ENCODE data around the gene SASH1. TPM values are rescaled to one million over a fixed set of nuclear protein-coding genes. Genes with fewer than 3 reads are reported as not detected.
"Not testable (repeated sequence)": the region's sequence is repeated elsewhere in the genome, so short reads cannot be mapped to it uniquely, and the experiment has no call there.

Gene SASH1
- polyA plus RNA-seq, 6 donors from 2014 or later, result not detected

- Mint-ChIP-seq H3K4me3 (no peak overlapping the region), H3K9me3 (peaks cover 0 to 7% (median 3%) of the 10 kb centered on the region in 7 donors), H3K36me3 (no peaks in the 10 kb centered on the region), H3K27me3 (peaks cover 12 to 23% (median 18%) of the 10 kb centered on the region in 3 donors), H3K4me1 (peaks cover 0 to 2% (median 0%) of the 10 kb centered on the region in 3 donors), H3K27ac (no peak overlapping the region)
- no peak for ATAC-seq (ENCODE audit: low read depth in 2 of 2)
- DNase-seq, result no peak
Measured at GRCh38 chr6:148383658-148384368, 41.2 kb downstream of the SASH1 start.

GRCh38 chr6:148385379-148385778 is 42.7 kb downstream of the SASH1 start:
- DNase-seq (no peak), ATAC-seq (ENCODE audit: low read depth in 2 of 2) (no peak)
- Mint-ChIP-seq H3K36me3 (no peaks in the 10 kb centered on the region), H3K27ac (no peak overlapping the region), H3K27me3 (peaks cover 12 to 25% (median 18%) of the 10 kb centered on the region in 3 donors), H3K4me3 (no peak overlapping the region), H3K9me3 (peaks cover 0 to 2% (median 0%) of the 10 kb centered on the region in 7 donors), H3K4me1 (peaks cover 0 to 2% (median 0%) of the 10 kb centered on the region in 3 donors)

- Mint-ChIP-seq H3K4me3 (no peak overlapping the region), H3K27ac (no peak overlapping the region), H3K4me1 (peaks cover 0 to 2% (median 0%) of the 10 kb centered on the region in 3 donors), H3K27me3 (peaks cover 9 to 25% (median 9%) of the 10 kb centered on the region in 3 donors), H3K36me3 (no peaks in the 10 kb centered on the region), H3K9me3 (peaks cover 0 to 3% (median 0%) of the 10 kb centered on the region in 7 donors)
- no peak for DNase-seq
- no peak for ATAC-seq (ENCODE audit: low read depth in 2 of 2)
Measured at GRCh38 chr6:148388521-148388920, 45.9 kb downstream of the SASH1 start.

- ATAC-seq (ENCODE audit: low read depth in 2 of 2) (no peak), DNase-seq (no peak)
- Mint-ChIP-seq H3K36me3 (no peaks in the 10 kb centered on the region), H3K4me3 (no peak overlapping the region), H3K4me1 (peaks cover 0 to 2% (median 0%) of the 10 kb centered on the region in 3 donors), H3K27ac (no peak overlapping the region), H3K9me3 (peaks cover 0 to 3% (median 0%) of the 10 kb centered on the region in 7 donors), H3K27me3 (peaks cover 5 to 25% (median 9%) of the 10 kb centered on the region in 3 donors)
Measured at GRCh38 chr6:148389086-148389485, 46.4 kb downstream of the SASH1 start.

GRCh38 chr6:148389917-148390316 is 47.3 kb downstream of the SASH1 start:
- DNase-seq, result no peak
- peaks cover 5 to 33% (median 13%) of the 10 kb centered on the region in 3 donors for H3K27me3 Mint-ChIP-seq
- H3K27ac Mint-ChIP-seq, result no peak overlapping the region

GRCh38 chr6:148392127-148392526 is 49.5 kb downstream of the SASH1 start:
- not testable (repeated sequence) for H3K36me3 Mint-ChIP-seq; H3K4me3 Mint-ChIP-seq; DNase-seq; H3K4me1 Mint-ChIP-seq; ATAC-seq (ENCODE audit: low read depth in 2 of 2); H3K27ac Mint-ChIP-seq; H3K9me3 Mint-ChIP-seq
- peaks cover 5 to 31% (median 16%) of the 10 kb centered on the region in 3 donors for H3K27me3 Mint-ChIP-seq

More at GRCh38 chr6:148389917-148390316, 47.3 kb downstream of the SASH1 start:
- Mint-ChIP-seq H3K36me3 (no peaks in the 10 kb centered on the region), H3K9me3 (peaks cover 0 to 3% (median 0%) of the 10 kb centered on the region in 7 donors), H3K4me1 (peaks cover 0 to 2% (median 0%) of the 10 kb centered on the region in 3 donors), H3K4me3 (peak overlapping the region in 1 of 8 donors; percentile 60)
- ATAC-seq (ENCODE audit: low read depth in 2 of 2), result no peak

GRCh38 chr6:148392671-148393070 is 50.0 kb downstream of the SASH1 start:
- DNase-seq (no peak), ATAC-seq (ENCODE audit: low read depth in 2 of 2) (no peak)
- no peak overlapping the region for H3K4me3 Mint-ChIP-seq
- H3K27me3 Mint-ChIP-seq, result peaks cover 5 to 28% (median 17%) of the 10 kb centered on the region in 3 donors
- H3K4me1 Mint-ChIP-seq, result no peaks in the 10 kb centered on the region
- peaks cover 0 to 3% (median 0%) of the 10 kb centered on the region in 7 donors for H3K9me3 Mint-ChIP-seq
- H3K36me3 Mint-ChIP-seq, result no peaks in the 10 kb centered on the region
- no peak overlapping the region for H3K27ac Mint-ChIP-seq

GRCh38 chr6:148395583-148396101 is 53.0 kb downstream of the SASH1 start:
- no peak overlapping the region for H3K27ac Mint-ChIP-seq
- DNase-seq (no peak), ATAC-seq (ENCODE audit: low read depth in 2 of 2) (no peak)
- H3K4me1 Mint-ChIP-seq, result no peaks in the 10 kb centered on the region
- peaks cover 5 to 17% (median 11%) of the 10 kb centered on the region in 3 donors for H3K27me3 Mint-ChIP-seq
- no peaks in the 10 kb centered on the region for H3K36me3 Mint-ChIP-seq
- no peak overlapping the region for H3K4me3 Mint-ChIP-seq
- H3K9me3 Mint-ChIP-seq, result peaks cover 0 to 3% (median 0%) of the 10 kb centered on the region in 7 donors

GRCh38 chr6:148396411-148396810 is 53.8 kb downstream of the SASH1 start:
- H3K27me3 Mint-ChIP-seq, result peaks cover 5 to 13% (median 12%) of the 10 kb centered on the region in 3 donors
- H3K9me3 Mint-ChIP-seq, result peaks cover 0 to 3% (median 0%) of the 10 kb centered on the region in 7 donors
- H3K4me3 Mint-ChIP-seq, result no peak overlapping the region
- DNase-seq (no peak), ATAC-seq (ENCODE audit: low read depth in 2 of 2) (no peak)
- no peaks in the 10 kb centered on the region for H3K4me1 Mint-ChIP-seq
- no peaks in the 10 kb centered on the region for H3K36me3 Mint-ChIP-seq
- no peak overlapping the region for H3K27ac Mint-ChIP-seq

GRCh38 chr6:148396926-148397325 is 54.3 kb downstream of the SASH1 start:
- no peak overlapping the region for H3K4me3 Mint-ChIP-seq

GRCh38 chr6:148398244-148398643 is 55.6 kb downstream of the SASH1 start:
- Mint-ChIP-seq H3K4me3 (no peak overlapping the region), H3K27me3 (peaks cover 5 to 20% (median 15%) of the 10 kb centered on the region in 3 donors), H3K4me1 (no peaks in the 10 kb centered on the region), H3K9me3 (no peaks in the 10 kb centered on the region), H3K36me3 (no peaks in the 10 kb centered on the region), H3K27ac (no peak overlapping the region)
- DNase-seq (no peak), ATAC-seq (ENCODE audit: low read depth in 2 of 2) (no peak)

More at GRCh38 chr6:148396926-148397325, 54.3 kb downstream of the SASH1 start:
- no peaks in the 10 kb centered on the region for H3K4me1 Mint-ChIP-seq
- no peaks in the 10 kb centered on the region for H3K36me3 Mint-ChIP-seq
- peaks cover 9 to 18% (median 14%) of the 10 kb centered on the region in 3 donors for H3K27me3 Mint-ChIP-seq
- no peak for ATAC-seq (ENCODE audit: low read depth in 2 of 2)
- H3K9me3 Mint-ChIP-seq, result peaks cover 0 to 3% (median 0%) of the 10 kb centered on the region in 7 donors
- no peak overlapping the region for H3K27ac Mint-ChIP-seq
- DNase-seq, result no peak

- Mint-ChIP-seq H3K4me3 (no peak overlapping the region), H3K27ac (peak overlapping the region in 1 of 6 donors; percentile 72), H3K27me3 (peaks cover 5 to 20% (median 15%) of the 10 kb centered on the region in 3 donors), H3K4me1 (no peaks in the 10 kb centered on the region), H3K36me3 (no peaks in the 10 kb centered on the region), H3K9me3 (no peaks in the 10 kb centered on the region)
- no peak for DNase-seq
- ATAC-seq (ENCODE audit: low read depth in 2 of 2), result no peak
Measured at GRCh38 chr6:148398678-148399077, 56.0 kb downstream of the SASH1 start.

- H3K4me1 Mint-ChIP-seq, result no peaks in the 10 kb centered on the region
- DNase-seq (no peak), ATAC-seq (ENCODE audit: low read depth in 2 of 2) (no peak)
- H3K27ac Mint-ChIP-seq, result no peak overlapping the region
- no peak overlapping the region for H3K4me3 Mint-ChIP-seq
- H3K9me3 Mint-ChIP-seq, result no peaks in the 10 kb centered on the region
- peaks cover 11 to 30% (median 26%) of the 10 kb centered on the region in 3 donors for H3K27me3 Mint-ChIP-seq
- H3K36me3 Mint-ChIP-seq, result no peaks in the 10 kb centered on the region
Measured at GRCh38 chr6:148401571-148401970, 58.9 kb downstream of the SASH1 start.

All from naive B cell (primary cell).